ENCODE data around the gene OR5AK2. TPM values are rescaled to one million over a fixed set of nuclear protein-coding genes. Genes with fewer than 3 reads are reported as not detected.

Gene OR5AK2
- total RNA-seq, 1 experiment from 2014 or later = not detected

- intact Hi-C loops (cut with micrococcal nuclease; ENCODE audit: unreplicated experiment) = no loop called here
- Histone ChIP-seq H3K4me3 (ENCODE audit: low read depth, low read length) (no peak overlapping the region), H3K27me3 (replicated peaks; ENCODE audit: control insufficient read depth, insufficient read depth, low read length) (no peaks in the 10 kb centered on the region), H3K4me1 (no peaks in the 10 kb centered on the region), H3K9me3 (no peaks in the 10 kb centered on the region), H3K36me3 (ENCODE audit: control insufficient read depth, insufficient read depth, low read length) (no peaks in the 10 kb centered on the region)
- CTCF ChIA-PET = no interaction called here
- no peak for DNase-seq
- H3K27ac Mint-ChIP-seq (ENCODE audit: unreplicated experiment) = no peak overlapping the region
- POLR2A ChIA-PET = no interaction called here
- H3K4me1 Mint-ChIP-seq (ENCODE audit: low read depth, unreplicated experiment) = no peaks in the 10 kb centered on the region
- H3K27me3 Mint-ChIP-seq (ENCODE audit: insufficient read depth, unreplicated experiment) = peaks cover 4% of the 10 kb centered on the region
- H3K9me3 Mint-ChIP-seq (ENCODE audit: unreplicated experiment) = no peaks in the 10 kb centered on the region
- no peak for TF ChIP-seq CTCF (IDR thresholded peaks at IDR 0.05; ENCODE audit: insufficient read depth in 1 of 2, low read depth in 1 of 2, low read length in 1 of 2, severe bottlenecking in 1 of 2, unreplicated experiment in 1 of 2)
- no TSS peak for BruUV-seq (replicated peaks)
- H3K4me3 Mint-ChIP-seq (ENCODE audit: unreplicated experiment) = no peak overlapping the region
- H3K36me3 Mint-ChIP-seq (ENCODE audit: insufficient read depth, unreplicated experiment) = no peaks in the 10 kb centered on the region
Observed at GRCh38 chr11:57015679-57016078, 27.0 kb downstream of the OR5AK2 start.

GRCh38 chr11:57031556-57031955 is 42.8 kb downstream of the OR5AK2 start:
- no peak for TF ChIP-seq CTCF (IDR thresholded peaks at IDR 0.05; ENCODE audit: insufficient read depth in 1 of 2, low read depth in 1 of 2, low read length in 1 of 2, severe bottlenecking in 1 of 2, unreplicated experiment in 1 of 2)
- no peaks in the 10 kb centered on the region for H3K4me1 Mint-ChIP-seq (ENCODE audit: low read depth, unreplicated experiment)

More at GRCh38 chr11:57031556-57031955, 42.8 kb downstream of the OR5AK2 start:
- no peaks in the 10 kb centered on the region for H3K4me1 ChIP-seq
- POLR2A ChIA-PET = no interaction called here
- no peak for DNase-seq
- no peak overlapping the region for H3K27ac Mint-ChIP-seq (ENCODE audit: unreplicated experiment)
- H3K36me3 ChIP-seq (ENCODE audit: control insufficient read depth, insufficient read depth, low read length) = no peaks in the 10 kb centered on the region
- CTCF ChIA-PET = no interaction called here
- no peak overlapping the region for H3K4me3 ChIP-seq (ENCODE audit: low read depth, low read length)
- H3K27me3 ChIP-seq (replicated peaks; ENCODE audit: control insufficient read depth, insufficient read depth, low read length) = no peaks in the 10 kb centered on the region
- no peaks in the 10 kb centered on the region for H3K27me3 Mint-ChIP-seq (ENCODE audit: insufficient read depth, unreplicated experiment)
- no peaks in the 10 kb centered on the region for H3K9me3 Mint-ChIP-seq (ENCODE audit: unreplicated experiment)
- intact Hi-C loops (cut with micrococcal nuclease; ENCODE audit: unreplicated experiment) = no loop called here
- no peak overlapping the region for H3K4me3 Mint-ChIP-seq (ENCODE audit: unreplicated experiment)
- no peaks in the 10 kb centered on the region for H3K36me3 Mint-ChIP-seq (ENCODE audit: insufficient read depth, unreplicated experiment)
- H3K9me3 ChIP-seq = no peaks in the 10 kb centered on the region
- no TSS peak for BruUV-seq (replicated peaks)

Other genes with a start within 250 kb of the OR5AK2 start
- not detected in 2 replicates for gene OR9G4, start 240.2 kb upstream of the OR5AK2 start, total RNA-seq (2022)
- not detected in 2 replicates for gene LRRC55, start 193.0 kb downstream of the OR5AK2 start, total RNA-seq (2022)
- gene APLNR, start 248.3 kb downstream of the OR5AK2 start, total RNA-seq (2022) = not detected in 2 replicates